BLaER1 treated with 17β-estradiol and CSF1 and Interleukin-3, amounts not matched to agents 10 nM and 100 nM (cell line): ENCODE results near the gene PRPF18.

ENCODE experiments used
- H3K27ac ChIP-seq, 11 experiments: shearing (Covaris generic); formaldehyde crosslinking; 2 replicates each; pipeline ENCODE4 v1.8.1; 2022
- H3K27me3 ChIP-seq, 11 experiments: shearing (Covaris generic); formaldehyde crosslinking; 2 replicates each; pipeline ENCODE4 v1.8.1; 2022
- H3K36me3 ChIP-seq, 11 experiments: shearing (Covaris generic); formaldehyde crosslinking; 2 replicates each; pipeline ENCODE4 v1.8.1; 2022
- H3K4me1 ChIP-seq, 10 experiments: shearing (Covaris generic); formaldehyde crosslinking; 2 replicates each; pipeline ENCODE4 v1.8.1; 2022
- H3K4me2 ChIP-seq, 11 experiments: shearing (Covaris generic); formaldehyde crosslinking; 2 replicates each; pipeline ENCODE4 v1.8.1; 2022
- H3K4me3 ChIP-seq, 10 experiments: shearing (Covaris generic); formaldehyde crosslinking; 2 replicates each; pipeline ENCODE4 v1.8.1; 2022
- H3K9ac ChIP-seq, 11 experiments: shearing (Covaris generic); formaldehyde crosslinking; 2 replicates each; pipeline ENCODE4 v1.8.1; 2022
- H3K9me3 ChIP-seq, 11 experiments: shearing (Covaris generic); formaldehyde crosslinking; replicated peaks in 1 of 11; 2 replicates each; pipeline ENCODE4 v1.8.1; 2022
- H4K20me1 ChIP-seq, 11 experiments: shearing (Covaris generic); formaldehyde crosslinking; 2 replicates each; pipeline ENCODE4 v1.8.1; 2022
- Cebpa-rat ChIP-seq, 11 experiments: shearing (Covaris generic); IDR thresholded peaks; 2 replicates each; pipeline ENCODE4 v1.8.1; 2022

PRPF18 gene

GRCh38 chr10:13642293-13642692, 55.5 kb downstream of the PRPF18 start:
- Histone ChIP-seq H3K27me3 (no peaks in the 10 kb centered on the region), H3K27ac (no peak overlapping the region), H3K4me3 (no peak overlapping the region), H3K9me3 (peaks cover 23 to 41% (median 33%) of the 10 kb centered on the region in 11 experiments), H3K36me3 (peaks cover 63 to 94% (median 85%) of the 10 kb centered on the region in 11 experiments), H3K4me1 (no peaks in the 10 kb centered on the region), H4K20me1 (no peaks in the 10 kb centered on the region), H3K9ac (no peak overlapping the region), H3K4me2 (no peak overlapping the region)
- TF ChIP-seq Cebpa-rat (IDR thresholded peaks at IDR 0.05) = no peak

GRCh38 chr10:13643016-13643415, 56.3 kb downstream of the PRPF18 start:
- H3K27ac ChIP-seq = no peak overlapping the region
- peaks cover 0 to 2% (median 0%) of the 10 kb centered on the region in 10 experiments; a peak in 5 of 20 replicates for H3K4me1 ChIP-seq
- no peak overlapping the region for H3K4me2 ChIP-seq
- H3K36me3 ChIP-seq = peaks cover 56 to 95% (median 81%) of the 10 kb centered on the region in 11 experiments
- no peak overlapping the region for H3K4me3 ChIP-seq
- H3K9ac ChIP-seq = no peak overlapping the region
- TF ChIP-seq Cebpa-rat (IDR thresholded peaks at IDR 0.05) = no peak
- no peaks in the 10 kb centered on the region for H3K27me3 ChIP-seq
- peaks cover 23 to 41% (median 33%) of the 10 kb centered on the region in 11 experiments for H3K9me3 ChIP-seq
- H4K20me1 ChIP-seq = no peaks in the 10 kb centered on the region

DNA sequence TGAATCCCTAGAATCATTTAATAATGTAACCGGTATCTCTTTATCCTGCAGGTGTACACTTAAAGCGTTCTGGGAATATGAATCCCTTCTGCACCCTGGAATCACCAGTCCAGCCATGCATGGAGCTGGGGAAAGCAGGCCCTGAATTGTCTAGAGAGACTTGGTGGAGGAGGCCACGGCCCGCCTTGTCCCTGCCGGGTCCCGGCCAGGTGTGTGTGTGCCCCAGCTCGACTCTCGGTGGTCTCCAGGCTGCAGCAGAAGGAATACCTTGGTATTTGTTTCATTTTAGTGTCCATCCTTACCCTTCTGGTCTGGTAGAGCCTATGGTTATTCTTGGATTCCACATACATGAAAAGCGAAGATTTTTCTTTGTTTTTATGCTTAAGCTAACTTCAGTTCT, 58.1 kb downstream of the PRPF18 start:
- H3K27me3 ChIP-seq = no peaks in the 10 kb centered on the region
- H3K9ac ChIP-seq = no peak overlapping the region
- H4K20me1 ChIP-seq = peaks cover 0 to under 1% (median 0%) of the 10 kb centered on the region in 11 experiments; a peak in 1 of 22 replicates
- peaks cover 23 to 39% (median 32%) of the 10 kb centered on the region in 11 experiments for H3K9me3 ChIP-seq
- H3K4me3 ChIP-seq = no peak overlapping the region
- peaks cover 37 to 95% (median 73%) of the 10 kb centered on the region in 11 experiments for H3K36me3 ChIP-seq
- H3K4me2 ChIP-seq = no peak overlapping the region
- peaks cover 0 to 12% (median 9%) of the 10 kb centered on the region in 10 experiments; a peak in 15 of 20 replicates for H3K4me1 ChIP-seq
- H3K27ac ChIP-seq = no peak overlapping the region
- no peak for TF ChIP-seq Cebpa-rat (IDR thresholded peaks at IDR 0.05)

DNA sequence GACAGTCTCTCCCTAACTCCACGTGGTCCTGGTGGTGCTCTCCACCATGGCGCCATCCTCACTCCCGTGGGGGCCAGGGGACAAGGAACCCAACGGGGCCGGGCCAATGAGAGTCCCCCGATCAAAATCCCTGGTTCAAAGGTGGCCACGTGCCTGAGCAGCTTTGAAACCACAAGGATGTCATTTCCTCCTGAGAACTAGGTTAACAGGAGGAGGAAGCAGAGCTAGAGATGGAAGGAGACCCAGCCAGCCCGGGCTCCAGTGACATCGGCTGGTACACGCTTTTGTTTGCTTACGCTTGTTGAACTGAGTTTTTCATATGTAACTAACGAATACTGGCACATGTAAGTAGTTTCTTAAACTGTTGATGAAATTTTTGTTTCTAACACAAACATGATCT, 61.7 kb downstream of the PRPF18 start:
- no peak overlapping the region for H3K4me3 ChIP-seq
- H3K4me1 ChIP-seq = peaks cover 0 to 16% (median 10%) of the 10 kb centered on the region in 10 experiments; a peak in 15 of 20 replicates
- no peaks in the 10 kb centered on the region for H3K27me3 ChIP-seq
- TF ChIP-seq Cebpa-rat (IDR thresholded peaks at IDR 0.05) = no peak
- no peak overlapping the region for H3K27ac ChIP-seq
- peaks cover 0 to 14% (median 0%) of the 10 kb centered on the region in 11 experiments; a peak in 1 of 22 replicates for H4K20me1 ChIP-seq
- H3K9ac ChIP-seq = no peak overlapping the region
- H3K36me3 ChIP-seq = peaks cover 12 to 95% (median 45%) of the 10 kb centered on the region in 11 experiments; a peak in 21 of 22 replicates
- H3K9me3 ChIP-seq = peaks cover 0 to 6% (median 0%) of the 10 kb centered on the region in 11 experiments; a peak in 5 of 22 replicates
- H3K4me2 ChIP-seq = peak overlapping the region in 9 of 11 experiments; percentile 10 to 41 (median 28); a peak in 14 of 22 replicates

GRCh38 chr10:13649844-13650520, 63.2 kb downstream of the PRPF18 start:
- Histone ChIP-seq H3K9ac (no peak overlapping the region), H3K4me1 (peaks cover 0 to 16% (median 10%) of the 10 kb centered on the region in 10 experiments; a peak in 15 of 20 replicates), H3K27me3 (no peaks in the 10 kb centered on the region), H4K20me1 (peaks cover 0 to 18% (median 0%) of the 10 kb centered on the region in 11 experiments; a peak in 1 of 22 replicates), H3K4me3 (no peak overlapping the region), H3K36me3 (peaks cover 7 to 99% (median 54%) of the 10 kb centered on the region in 11 experiments; a peak in 21 of 22 replicates), H3K9me3 (peaks cover 0 to 6% (median 0%) of the 10 kb centered on the region in 11 experiments; a peak in 3 of 22 replicates), H3K4me2 (peak overlapping the region in 2 of 11 experiments; percentile 8 to 14; a peak in 1 of 22 replicates), H3K27ac (no peak overlapping the region)
- TF ChIP-seq Cebpa-rat (IDR thresholded peaks at IDR 0.05) = no peak

GRCh38 chr10:13650961-13651360, 64.2 kb downstream of the PRPF18 start:
- peaks cover under 1 to 98% (median 44%) of the 10 kb centered on the region in 11 experiments; a peak in 21 of 22 replicates for H3K36me3 ChIP-seq
- peaks cover 0 to 16% (median 10%) of the 10 kb centered on the region in 10 experiments; a peak in 15 of 20 replicates for H3K4me1 ChIP-seq
- peaks cover 0 to 21% (median 0%) of the 10 kb centered on the region in 11 experiments; a peak in 1 of 22 replicates for H4K20me1 ChIP-seq
- no peak overlapping the region for H3K27ac ChIP-seq
- TF ChIP-seq Cebpa-rat (IDR thresholded peaks at IDR 0.05) = no peak
- no peak overlapping the region for H3K4me2 ChIP-seq
- H3K4me3 ChIP-seq = no peak overlapping the region
- H3K9me3 ChIP-seq = peaks cover 0 to 6% (median 0%) of the 10 kb centered on the region in 11 experiments; a peak in 3 of 22 replicates
- H3K9ac ChIP-seq = no peak overlapping the region
- no peaks in the 10 kb centered on the region for H3K27me3 ChIP-seq

DNA sequence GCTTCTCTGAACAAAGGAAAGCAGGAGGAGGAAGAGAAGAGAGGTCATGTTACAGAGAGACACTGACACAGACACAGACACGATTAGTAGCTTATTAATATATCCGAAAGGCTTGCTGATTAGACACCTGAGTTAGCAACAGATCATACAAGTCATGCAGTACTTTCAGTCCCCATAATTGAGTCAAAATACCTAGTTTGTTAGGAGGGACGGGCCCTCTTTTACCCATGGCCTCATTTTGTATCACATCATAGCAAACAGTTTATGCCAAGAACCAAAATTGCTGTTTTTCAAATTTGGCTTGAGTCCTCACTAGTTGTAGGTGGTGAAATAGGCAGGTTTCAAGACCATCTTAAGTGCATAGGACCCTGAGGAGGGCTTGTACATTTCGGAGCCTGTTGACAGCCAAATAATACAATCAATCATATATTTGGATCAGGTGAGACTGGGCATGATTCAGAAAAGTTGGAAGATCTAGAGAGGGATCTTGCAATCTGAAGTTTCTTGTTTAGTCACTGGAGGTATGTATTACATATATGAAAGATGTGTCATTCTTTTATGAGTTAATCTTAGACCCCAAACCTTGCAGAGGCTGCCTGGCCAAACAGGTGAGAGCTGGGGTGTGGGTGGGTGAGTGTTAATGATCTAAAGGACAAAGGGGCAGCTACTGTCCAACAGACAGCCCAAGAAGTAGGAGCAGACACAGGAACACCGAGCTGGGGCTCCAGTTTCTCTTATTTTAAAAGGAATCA, 65.4 kb downstream of the PRPF18 start:
- Histone ChIP-seq H3K4me1 (peaks cover 0 to 16% (median 10%) of the 10 kb centered on the region in 10 experiments; a peak in 15 of 20 replicates), H3K4me3 (no peak overlapping the region), H3K9ac (no peak overlapping the region), H4K20me1 (peaks cover 0 to 21% (median 0%) of the 10 kb centered on the region in 11 experiments; a peak in 1 of 22 replicates), H3K27ac (no peak overlapping the region), H3K4me2 (no peak overlapping the region), H3K36me3 (peaks cover 0 to 95% (median 37%) of the 10 kb centered on the region in 11 experiments; a peak in 15 of 22 replicates), H3K9me3 (peaks cover 0 to 10% (median 0%) of the 10 kb centered on the region in 11 experiments; a peak in 5 of 22 replicates), H3K27me3 (no peaks in the 10 kb centered on the region)
- TF ChIP-seq Cebpa-rat (IDR thresholded peaks at IDR 0.05) = no peak

GRCh38 chr10:13652860-13653259, 66.1 kb downstream of the PRPF18 start:
- no peaks in the 10 kb centered on the region for H3K27me3 ChIP-seq
- no peak overlapping the region for H3K4me3 ChIP-seq
- H3K36me3 ChIP-seq = peaks cover 0 to 88% (median 33%) of the 10 kb centered on the region in 11 experiments; a peak in 13 of 22 replicates
- H3K4me1 ChIP-seq = peaks cover 0 to 16% (median 10%) of the 10 kb centered on the region in 10 experiments; a peak in 17 of 20 replicates
- H3K4me2 ChIP-seq = no peak overlapping the region
- peaks cover 0 to 21% (median 0%) of the 10 kb centered on the region in 11 experiments; a peak in 1 of 22 replicates for H4K20me1 ChIP-seq
- no peak for TF ChIP-seq Cebpa-rat (IDR thresholded peaks at IDR 0.05)
- peaks cover 0 to 10% (median 0%) of the 10 kb centered on the region in 11 experiments; a peak in 5 of 22 replicates for H3K9me3 ChIP-seq
- no peak overlapping the region for H3K9ac ChIP-seq
- H3K27ac ChIP-seq = no peak overlapping the region
